Muscle of leg (tissue), 11 donors: ENCODE measurements around the gene HPSE2. TPM values are rescaled to one million over a fixed set of nuclear protein-coding genes. Genes with fewer than 3 reads are reported as not detected.
"Not testable (repeated sequence)": the region's sequence is repeated elsewhere in the genome, so short reads cannot be mapped to it uniquely, and the experiment has no call there.

Experiments
- DNase-seq: peaks from one replicate; pipeline ENCODE4 v3.0.0; 2013
- H3K27ac ChIP-seq: one replicate; pipeline ENCODE4 v1.5.1; 2013; ENCODE audit warnings: mild to moderate bottlenecking, low read length, control low read depth
- H3K27me3 ChIP-seq: one replicate; pipeline ENCODE4 v1.6.1; 2013; ENCODE audit warnings: low read length; ENCODE audit not compliant: control insufficient read depth, insufficient read depth
- H3K36me3 ChIP-seq: one replicate; pipeline ENCODE4 v1.6.1; 2013; ENCODE audit warnings: low read length; ENCODE audit not compliant: control insufficient read depth, insufficient read depth
- H3K4me1 ChIP-seq: one replicate; pipeline ENCODE4 v1.6.1; 2013; ENCODE audit warnings: low read length; ENCODE audit not compliant: control insufficient read depth, insufficient read depth
- H3K4me3 ChIP-seq: one replicate; pipeline ENCODE4 v1.5.1; 2013; ENCODE audit warnings: low read length, control low read depth
- H3K9me3 ChIP-seq: replicated peaks from 2 replicates; pipeline ENCODE4 v1.6.1; 2013; ENCODE audit warnings: low read depth, low read length; ENCODE audit not compliant: control insufficient read depth
- WGBS: methylation state at CpG from one replicate; pipeline ENCODE4 v1.1.5; 2013; ENCODE audit warnings: missing lambda C conversion rate; ENCODE audit not compliant: insufficient coverage; 5-methylcytosine and 5-hydroxymethylcytosine counted together
- polyA plus RNA-seq, 8 donors: library from polyadenylated mRNA; unstranded; fragments of 120-200 nt; gene quantifications; one replicate each; pipeline versions ENCODE4 v1.2.1 to v1.2.3, GENCODE V29; 2013; ENCODE audit warnings: inconsistent platforms in 1 of 8, low replicate concordance in 1 of 8; ENCODE audit not compliant: insufficient read length in 8 of 8, insufficient read depth in 1 of 8
- total RNA-seq: library from RNA; stranded (reverse); fragments of 120-200 nt; gene quantifications from one replicate; pipeline ENCODE4 v1.2.4, GENCODE V29; 2013

Gene HPSE2
- total and polyA plus RNA-seq, 9 donors: 0.04 to 0.57 (median 0.13) TPM; not detected in 2

DNA sequence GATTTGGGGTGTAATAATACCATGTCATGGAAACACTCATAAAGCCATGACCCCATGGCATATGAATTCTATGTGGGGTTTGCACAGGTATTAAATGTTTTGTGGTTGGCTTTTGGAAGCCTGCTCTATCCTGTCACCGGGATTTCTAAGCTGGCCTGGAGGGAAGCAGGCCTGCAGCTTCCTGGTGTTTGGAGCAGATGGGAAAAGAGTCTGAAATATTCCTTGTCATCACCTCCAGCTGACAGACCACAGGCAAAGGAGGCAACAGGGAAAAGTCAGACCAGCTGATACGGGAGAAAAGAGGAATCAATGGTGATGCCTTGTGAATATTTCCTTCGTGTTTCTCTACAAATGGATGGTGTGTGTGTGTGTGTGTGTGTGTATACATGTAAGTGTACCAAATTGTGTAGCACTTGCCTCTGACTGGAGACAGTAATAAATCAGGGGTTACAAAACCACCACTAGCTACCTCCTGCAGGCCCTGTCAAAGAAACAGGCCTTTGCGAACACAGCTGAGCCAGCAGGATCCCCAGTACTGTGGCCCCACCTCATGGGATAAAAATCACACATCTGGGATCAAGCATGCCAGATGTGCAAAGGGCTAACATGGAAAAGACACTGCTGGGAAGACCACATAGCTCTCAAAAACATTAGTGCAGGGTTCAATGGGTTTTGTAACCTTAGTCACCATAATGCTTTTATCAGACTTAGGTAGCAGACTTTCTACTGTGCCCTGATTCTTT lies 668.1 kb downstream of the HPSE2 start:
- Histone ChIP-seq H3K4me3 (no peak overlapping the region), H3K4me1 (no peaks in the 10 kb centered on the region), H3K27me3 (no peaks in the 10 kb centered on the region), H3K9me3 (no peaks in the 10 kb centered on the region), H3K36me3 (no peaks in the 10 kb centered on the region), H3K27ac (no peak overlapping the region)
- WGBS: 0% methylated on average over 1 of the region's 4 CpGs
- peak; percentile 40 for DNase-seq

GRCh38 chr10:98563811-98564210 lies 671.8 kb downstream of the HPSE2 start:
- no peaks in the 10 kb centered on the region for H3K36me3 ChIP-seq
- H3K4me3 ChIP-seq: no peak overlapping the region
- no peaks in the 10 kb centered on the region for H3K27me3 ChIP-seq
- no peak overlapping the region for H3K27ac ChIP-seq
- no peak for DNase-seq
- H3K9me3 ChIP-seq: no peaks in the 10 kb centered on the region
- H3K4me1 ChIP-seq: no peaks in the 10 kb centered on the region
- WGBS: 100% methylated on average over 1 of the region's 2 CpGs

GRCh38 chr10:98560565-98560964 lies 675.1 kb downstream of the HPSE2 start:
- Histone ChIP-seq H3K27ac (no peak overlapping the region), H3K27me3 (no peaks in the 10 kb centered on the region), H3K4me1 (no peaks in the 10 kb centered on the region), H3K9me3 (no peaks in the 10 kb centered on the region), H3K4me3 (no peak overlapping the region), H3K36me3 (no peaks in the 10 kb centered on the region)
- WGBS: 100% methylated on average over 1 of the region's 2 CpGs
- DNase-seq: no peak

GRCh38 chr10:98556061-98556460 lies 679.6 kb downstream of the HPSE2 start:
- Histone ChIP-seq H3K4me3 (no peak overlapping the region), H3K36me3 (no peaks in the 10 kb centered on the region), H3K27me3 (no peaks in the 10 kb centered on the region), H3K9me3 (no peaks in the 10 kb centered on the region), H3K4me1 (no peaks in the 10 kb centered on the region), H3K27ac (no peak overlapping the region)
- no peak for DNase-seq
- WGBS: 78% methylated on average over 1 of the region's 3 CpGs

GRCh38 chr10:98555021-98555619 lies 680.5 kb downstream of the HPSE2 start:
- no peaks in the 10 kb centered on the region for H3K9me3 ChIP-seq
- no peaks in the 10 kb centered on the region for H3K27me3 ChIP-seq
- no peaks in the 10 kb centered on the region for H3K4me1 ChIP-seq
- no peak overlapping the region for H3K4me3 ChIP-seq
- WGBS: 22% methylated on average over 6 of the region's 7 CpGs
- H3K27ac ChIP-seq: no peak overlapping the region
- DNase-seq: peak; percentile 10
- H3K36me3 ChIP-seq: no peaks in the 10 kb centered on the region

DNA sequence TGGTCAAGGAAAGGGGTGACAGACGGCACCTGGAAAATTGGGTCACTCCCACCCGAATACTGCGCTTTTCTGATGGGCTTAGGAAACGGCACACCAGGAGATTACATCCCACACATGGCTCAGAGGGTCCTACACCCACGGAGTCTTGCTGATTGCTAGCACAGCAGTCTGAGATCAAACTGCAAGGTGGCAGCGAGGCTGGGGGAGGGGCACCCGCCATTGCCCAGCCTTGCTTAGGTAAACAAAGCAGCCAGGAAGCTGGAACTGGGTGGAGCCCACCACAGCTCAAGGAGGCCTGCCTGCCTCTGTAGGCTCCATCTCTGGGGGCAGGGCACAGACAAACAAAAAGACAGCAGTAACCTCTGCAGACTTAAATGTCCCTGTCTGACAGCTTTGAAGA lies 694.1 kb downstream of the HPSE2 start:
- not testable (repeated sequence) for H3K4me1 ChIP-seq, H3K9me3 ChIP-seq, DNase-seq, H3K36me3 ChIP-seq, H3K4me3 ChIP-seq, H3K27ac ChIP-seq, H3K27me3 ChIP-seq
- WGBS: no CpG with 5 or more reads among the region's 7 CpGs

DNA sequence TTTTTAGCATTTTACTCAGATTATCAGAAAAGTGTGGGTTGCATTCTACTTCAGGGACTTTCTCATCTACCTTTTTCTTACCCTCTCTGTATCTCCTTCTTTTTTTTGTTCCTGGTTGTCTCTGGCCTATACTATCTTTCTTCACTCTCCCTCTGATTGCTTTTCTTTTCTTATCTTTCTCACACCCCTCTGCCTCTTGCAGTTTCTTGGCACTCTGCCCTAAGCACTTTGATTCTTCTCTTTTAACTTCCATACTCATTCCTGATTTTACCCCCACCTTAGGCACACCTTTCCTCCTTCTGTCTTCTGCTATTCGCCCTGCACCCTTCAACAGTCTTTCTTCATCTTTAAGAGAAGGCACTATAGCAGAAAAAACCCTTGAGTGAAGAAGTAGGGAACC lies 696.1 kb downstream of the HPSE2 start:
- H3K4me3 ChIP-seq: no peak overlapping the region
- H3K36me3 ChIP-seq: no peaks in the 10 kb centered on the region
- H3K27ac ChIP-seq: no peak overlapping the region
- H3K9me3 ChIP-seq: no peaks in the 10 kb centered on the region
- no peak for DNase-seq
- WGBS: no CpG with 5 or more reads among the region's 1 CpG
- peaks cover 2% of the 10 kb centered on the region for H3K27me3 ChIP-seq
- H3K4me1 ChIP-seq: no peaks in the 10 kb centered on the region

DNA sequence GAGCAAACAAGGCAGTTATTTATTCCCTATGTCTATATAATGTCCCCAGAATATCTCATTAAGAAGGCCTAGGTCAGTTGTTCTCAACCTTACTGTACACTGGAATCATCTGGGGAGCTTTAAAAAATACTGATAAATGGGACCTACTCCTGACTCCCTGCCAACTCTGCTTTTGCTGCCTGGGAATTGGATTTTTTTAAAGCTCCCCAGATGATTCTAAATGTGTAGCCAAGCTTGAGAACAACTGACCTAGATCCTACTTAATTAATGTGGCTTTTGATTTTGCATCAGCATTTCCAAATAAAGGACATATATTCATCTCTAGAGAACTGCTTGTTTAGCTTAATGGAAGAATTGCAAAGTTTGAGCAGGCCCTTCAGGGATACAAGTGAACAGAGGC lies 697.2 kb downstream of the HPSE2 start:
- no peak overlapping the region for H3K4me3 ChIP-seq
- H3K27ac ChIP-seq: no peak overlapping the region
- H3K4me1 ChIP-seq: no peaks in the 10 kb centered on the region
- DNase-seq: no peak
- H3K27me3 ChIP-seq: peaks cover 2% of the 10 kb centered on the region
- no peaks in the 10 kb centered on the region for H3K36me3 ChIP-seq
- H3K9me3 ChIP-seq: no peaks in the 10 kb centered on the region

DNA sequence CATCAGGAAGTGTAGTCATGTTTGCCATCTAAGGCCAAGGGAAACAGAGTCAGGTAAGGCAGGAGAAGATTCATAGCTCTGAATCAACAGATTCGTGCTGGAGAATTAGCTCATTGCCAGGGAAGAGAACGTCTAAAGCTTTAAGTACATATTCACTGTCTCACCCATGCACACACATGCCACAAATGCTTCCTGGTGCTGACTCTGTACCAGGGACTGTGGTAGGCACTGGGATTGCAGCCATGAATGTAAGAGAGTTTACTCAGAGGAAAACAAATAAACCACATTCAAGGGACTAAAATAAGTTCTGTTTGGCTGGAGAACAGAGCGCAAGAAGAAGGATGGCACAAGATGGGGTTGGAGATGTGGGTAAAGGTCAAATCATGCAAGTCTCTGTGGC lies 699.1 kb downstream of the HPSE2 start:
- Histone ChIP-seq H3K27me3 (peaks cover 2% of the 10 kb centered on the region), H3K36me3 (no peaks in the 10 kb centered on the region), H3K4me1 (no peaks in the 10 kb centered on the region), H3K4me3 (no peak overlapping the region), H3K27ac (no peak overlapping the region), H3K9me3 (no peaks in the 10 kb centered on the region)
- no peak for DNase-seq
- 100% methylated on average over 1 of the region's 3 CpGs for WGBS

DNA sequence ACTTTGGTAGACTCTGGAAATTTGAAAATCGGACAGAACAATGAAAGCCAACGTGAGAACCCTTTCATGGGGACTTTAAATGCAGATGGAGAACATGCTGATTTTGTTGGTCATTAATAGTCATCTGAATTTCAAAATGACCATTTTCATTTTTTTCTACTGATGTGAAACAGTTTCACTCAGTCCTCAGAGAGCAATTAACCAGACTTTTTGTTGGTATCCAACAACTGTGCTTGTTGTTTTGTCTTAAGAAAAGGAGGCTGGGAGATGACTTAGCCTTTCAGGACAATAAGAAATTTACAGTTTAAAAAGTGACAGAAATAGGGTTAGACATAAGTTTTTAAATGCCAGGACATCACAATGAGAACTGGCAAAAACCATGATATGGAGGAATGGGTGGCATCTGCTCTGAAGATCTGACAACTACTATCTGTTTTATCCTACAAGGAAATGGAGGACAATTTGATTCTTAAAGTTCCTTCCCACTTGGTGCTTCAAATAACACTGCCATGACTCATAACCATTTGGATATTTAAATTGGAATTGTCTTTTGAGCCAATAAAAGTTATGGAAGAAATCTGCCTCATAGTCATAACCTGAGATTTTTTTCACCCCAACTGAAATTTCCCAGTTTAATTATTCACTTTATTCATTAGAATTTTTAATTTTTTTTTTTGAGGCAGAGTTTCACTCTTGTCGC lies 701.8 kb downstream of the HPSE2 start:
- 100% methylated on average over 1 of the region's 3 CpGs for WGBS
- Histone ChIP-seq H3K9me3 (no peaks in the 10 kb centered on the region), H3K27ac (no peak overlapping the region), H3K4me1 (no peaks in the 10 kb centered on the region), H3K36me3 (no peaks in the 10 kb centered on the region), H3K4me3 (no peak overlapping the region), H3K27me3 (peaks cover 5% of the 10 kb centered on the region)
- peak; percentile 71 for DNase-seq
